Measurements from ENCODE around the gene MAGI2.
"Not testable (repeated sequence)": the region's sequence is repeated elsewhere in the genome, so short reads cannot be mapped to it uniquely, and the experiment has no call there.

MAGI2 gene

DNA sequence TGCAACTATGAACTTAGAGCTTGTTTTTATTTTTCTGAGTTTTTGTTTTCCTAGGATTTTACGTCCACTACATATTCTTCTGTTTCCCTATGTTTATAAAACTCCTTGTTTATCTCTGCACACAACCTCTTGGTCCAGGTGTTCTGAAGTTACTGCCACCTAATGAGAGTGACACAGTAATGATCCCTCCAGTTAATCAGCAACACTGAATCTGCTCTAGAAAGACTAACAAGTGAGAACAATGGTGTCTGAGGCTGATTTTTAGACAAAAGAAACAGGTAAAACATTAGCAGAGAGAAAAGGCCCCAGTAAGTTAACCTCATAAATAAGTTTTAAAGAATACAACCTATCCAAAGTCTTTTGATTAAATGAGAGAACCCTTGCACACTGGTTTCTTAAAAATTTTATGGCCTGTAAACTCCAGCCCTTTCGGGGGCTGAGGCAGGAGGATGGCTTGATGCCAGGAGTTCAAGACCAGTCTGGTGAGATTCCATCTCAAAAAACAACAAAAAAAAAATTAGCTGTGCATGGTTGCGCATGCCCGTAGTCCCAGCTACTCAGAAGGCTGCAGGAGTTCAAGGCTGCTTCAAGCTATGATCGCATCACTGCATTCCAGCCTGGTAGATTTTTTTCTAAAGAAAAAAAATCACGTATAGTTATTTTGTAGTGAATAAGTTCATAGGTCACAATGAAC, 397.6 kb downstream of the MAGI2 start:
- DNase-seq (ENCODE audit: low read depth, low spot score) = peak; percentile 15

DNA sequence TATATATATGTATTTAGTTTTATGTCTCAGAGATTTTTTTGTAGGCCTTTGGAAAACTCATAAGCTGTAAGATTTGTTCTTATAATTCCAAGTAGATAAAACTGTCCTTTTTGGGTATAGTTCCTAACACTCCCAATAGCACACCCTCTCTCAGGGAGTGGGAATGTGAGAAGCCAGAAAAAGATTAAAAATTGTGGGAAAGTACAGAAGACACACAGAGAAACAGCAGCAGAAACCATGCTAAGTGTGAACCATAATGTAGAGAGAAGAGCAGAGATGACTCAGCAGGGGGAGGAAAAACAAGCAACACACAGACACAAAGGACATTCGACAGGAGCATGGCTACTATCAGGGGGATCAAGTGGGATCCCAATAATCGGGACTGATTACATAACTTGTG, 401.6 kb downstream of the MAGI2 start:
- peak; percentile 8 for DNase-seq (ENCODE audit: low read depth, low spot score)

DNA sequence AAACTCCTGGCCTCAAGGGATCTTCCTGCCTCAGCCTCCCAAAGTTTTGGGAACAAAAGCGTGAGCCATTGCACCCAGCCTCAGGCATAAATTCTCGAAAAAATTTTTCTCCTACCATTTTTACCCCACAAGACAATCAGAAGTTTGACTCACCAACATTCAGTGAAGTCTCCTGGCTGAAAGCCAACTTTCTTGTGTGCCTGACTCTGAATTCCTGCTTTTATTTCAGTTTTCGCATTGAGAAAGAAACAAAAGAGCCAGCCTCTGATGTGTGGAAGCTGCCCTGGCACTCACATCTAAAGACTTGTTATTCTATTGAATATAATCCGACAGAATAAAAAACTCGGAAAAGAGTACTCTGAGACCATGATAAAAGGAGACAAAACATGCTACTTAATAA, 402.9 kb downstream of the MAGI2 start:
- peak; percentile 91 for DNase-seq (ENCODE audit: low read depth, low spot score)

DNA sequence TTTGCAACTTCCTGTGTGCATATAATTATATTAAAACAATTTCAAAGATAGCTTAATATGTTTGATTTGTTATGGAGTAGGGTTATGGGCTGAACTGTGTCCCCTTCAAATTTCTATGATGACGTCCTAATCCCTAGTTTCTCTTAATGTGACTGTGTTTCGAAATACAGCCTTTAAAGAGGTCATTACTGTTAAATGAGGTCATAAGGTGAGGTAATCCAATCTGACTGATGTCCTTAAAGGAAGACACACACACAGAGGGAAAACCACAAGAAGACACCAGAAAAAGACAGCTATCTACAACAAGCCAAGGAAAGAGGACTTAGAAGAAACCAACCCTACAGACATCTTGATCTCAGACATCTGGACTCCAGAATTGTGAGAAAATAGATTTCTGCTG, 407.4 kb downstream of the MAGI2 start:
- DNase-seq (ENCODE audit: low read depth, low spot score) = no peak

DNA sequence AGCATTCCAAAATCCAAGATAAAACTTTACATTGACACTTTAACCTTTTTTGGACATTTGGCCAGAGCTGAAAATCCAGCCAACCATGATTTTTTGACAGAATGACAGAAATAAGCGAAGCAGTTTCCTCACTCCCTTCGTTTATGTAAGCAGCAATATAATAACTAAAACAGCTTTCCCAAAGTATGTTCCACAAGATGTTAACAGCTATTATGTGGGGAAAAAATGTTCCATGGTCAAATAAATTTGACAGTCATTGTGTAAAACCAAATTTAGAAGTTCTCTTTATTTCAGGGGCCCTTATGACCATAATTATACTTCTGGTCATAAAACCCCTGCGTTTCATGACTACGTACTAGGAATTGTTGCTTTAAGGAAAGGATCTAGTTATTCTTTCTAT, 416.5 kb downstream of the MAGI2 start:
- no peak for DNase-seq (ENCODE audit: low read depth, low spot score)

DNA sequence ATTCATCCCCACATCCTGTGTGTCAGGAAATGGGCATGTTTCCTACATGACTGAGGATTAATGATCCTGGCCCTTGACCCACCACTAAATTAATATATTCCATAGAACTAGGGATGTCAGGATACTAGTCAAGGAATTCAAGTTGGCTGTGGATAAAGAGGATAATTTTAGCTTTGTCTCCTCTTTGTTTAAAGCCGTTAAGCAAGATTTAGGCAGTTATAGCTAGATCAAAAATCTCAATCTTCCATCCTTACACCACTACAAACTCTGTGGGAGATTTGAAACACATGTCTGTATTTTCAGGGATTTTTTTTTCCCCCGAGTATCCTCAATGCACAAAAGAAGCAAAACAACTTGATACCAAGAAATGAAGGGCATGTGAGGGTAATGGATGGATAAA, 417.1 kb downstream of the MAGI2 start:
- no peak for DNase-seq (ENCODE audit: low read depth, low spot score)

DNA sequence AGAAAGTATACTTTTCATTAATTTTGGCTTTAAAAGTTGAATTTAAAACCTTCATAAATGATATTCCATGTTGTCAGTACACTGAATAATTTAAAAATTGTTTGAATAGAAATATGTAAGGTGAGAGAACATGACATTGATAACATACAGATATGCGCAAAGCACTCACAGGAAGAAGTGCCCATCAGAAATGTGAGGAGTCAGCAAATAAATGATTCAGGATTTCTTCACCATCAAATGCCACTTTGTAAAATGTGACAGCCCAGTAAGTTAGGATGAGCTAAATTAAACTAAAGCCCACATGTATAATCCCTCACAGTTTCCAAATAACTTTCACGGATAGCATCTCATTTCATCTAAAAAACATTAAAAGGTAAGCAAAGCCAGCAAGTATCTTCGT, 417.6 kb downstream of the MAGI2 start:
- no peak for DNase-seq (ENCODE audit: low read depth, low spot score)

DNA sequence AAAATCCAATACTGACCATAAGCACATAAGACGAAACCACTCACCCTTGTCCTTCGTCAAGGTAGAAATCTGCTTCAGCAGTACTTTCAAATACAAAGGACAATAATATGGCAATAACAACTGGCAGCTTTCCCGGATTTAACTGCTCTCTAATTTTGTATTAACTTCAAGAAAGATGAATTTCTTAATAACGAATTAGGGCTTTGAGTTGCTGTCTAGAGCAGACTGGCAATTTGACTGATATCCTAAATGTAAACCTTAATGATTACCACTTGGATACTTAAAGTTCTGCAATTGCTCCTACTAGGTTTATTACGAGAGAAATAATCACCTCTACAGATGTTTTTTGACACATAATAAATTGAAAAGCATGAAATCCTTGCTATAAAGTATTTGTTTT, 418.7 kb downstream of the MAGI2 start:
- no peak for DNase-seq (ENCODE audit: low read depth, low spot score)

DNA sequence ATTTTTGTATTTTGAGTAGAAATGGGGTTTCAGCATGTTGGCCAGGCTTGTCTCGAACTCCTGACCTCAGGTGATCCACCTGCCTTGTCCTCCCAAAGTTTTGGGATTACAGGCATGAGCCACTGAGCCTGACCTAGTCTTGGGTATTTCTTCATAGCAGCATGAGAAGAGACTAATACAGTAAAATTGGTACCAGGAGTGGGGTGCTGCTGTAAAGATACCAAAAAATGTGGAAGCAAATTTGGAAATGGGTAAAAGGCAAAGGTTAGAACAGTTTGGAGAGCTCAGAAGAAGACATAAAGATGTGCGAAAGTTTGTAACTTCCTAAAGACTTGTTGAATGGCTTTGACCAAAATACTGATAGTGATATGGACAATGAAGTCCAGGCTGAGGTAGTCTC, 433.8 kb downstream of the MAGI2 start:
- DNase-seq (ENCODE audit: low read depth, low spot score) = not testable (repeated sequence)

DNA sequence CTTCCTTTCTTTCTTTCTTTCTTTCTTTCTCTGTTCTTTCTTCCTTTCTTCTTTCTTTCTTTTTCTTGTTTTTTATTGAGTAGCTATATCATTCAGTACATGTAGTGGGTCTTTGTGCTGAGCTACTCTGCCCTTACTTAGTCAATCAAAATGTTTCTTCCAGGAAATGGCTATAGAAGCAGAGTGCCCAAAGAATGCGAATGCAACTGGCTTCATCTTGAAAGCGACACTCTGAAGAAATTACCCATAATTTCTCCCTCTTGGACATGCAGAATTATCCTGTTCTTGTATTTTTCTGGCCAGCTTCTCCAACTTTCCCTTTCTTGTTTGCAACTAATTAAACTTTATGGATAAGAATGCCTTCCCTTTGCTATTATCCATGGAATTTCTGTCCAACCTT, 441.5 kb downstream of the MAGI2 start:
- DNase-seq (ENCODE audit: low read depth, low spot score) = no peak

DNA sequence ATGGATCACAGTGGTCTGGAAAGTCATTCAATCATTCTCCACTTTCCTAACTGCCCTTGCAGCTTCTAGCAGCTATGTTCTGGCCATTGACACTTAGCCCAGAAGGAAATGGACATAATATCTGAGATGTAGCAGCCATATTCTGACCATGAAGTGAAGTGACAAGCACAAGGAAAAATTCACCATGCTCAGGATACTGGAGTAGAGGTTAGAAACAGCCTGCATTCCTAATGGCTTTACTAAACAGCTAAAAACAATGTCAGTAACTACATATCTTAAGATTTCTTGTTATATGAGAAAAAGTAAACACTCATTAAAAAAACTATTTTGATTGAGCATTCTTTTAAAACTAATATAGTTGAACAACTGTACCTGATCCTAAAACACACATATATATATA, 443.8 kb downstream of the MAGI2 start:
- DNase-seq (ENCODE audit: low read depth, low spot score) = no peak

DNA sequence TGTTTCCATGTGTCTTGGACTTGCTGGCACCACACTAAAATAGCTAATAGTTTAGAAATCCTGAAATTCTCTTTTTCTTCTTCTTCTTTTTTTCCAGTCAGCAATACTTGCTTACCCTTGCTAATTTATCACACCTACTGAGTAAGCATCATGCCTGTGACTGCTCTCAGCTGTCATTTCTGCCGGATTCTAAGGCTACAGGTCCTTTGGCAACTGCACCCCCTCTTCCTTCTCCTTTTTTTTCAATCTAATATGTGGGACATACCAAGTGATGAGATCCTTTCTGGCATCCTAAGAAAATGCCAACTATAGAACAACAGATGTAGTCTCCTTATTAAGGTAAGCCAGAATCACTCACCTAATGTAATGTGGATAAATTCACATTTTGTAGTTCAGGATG, 444.7 kb downstream of the MAGI2 start:
- DNase-seq (ENCODE audit: low read depth, low spot score) = no peak

DNA sequence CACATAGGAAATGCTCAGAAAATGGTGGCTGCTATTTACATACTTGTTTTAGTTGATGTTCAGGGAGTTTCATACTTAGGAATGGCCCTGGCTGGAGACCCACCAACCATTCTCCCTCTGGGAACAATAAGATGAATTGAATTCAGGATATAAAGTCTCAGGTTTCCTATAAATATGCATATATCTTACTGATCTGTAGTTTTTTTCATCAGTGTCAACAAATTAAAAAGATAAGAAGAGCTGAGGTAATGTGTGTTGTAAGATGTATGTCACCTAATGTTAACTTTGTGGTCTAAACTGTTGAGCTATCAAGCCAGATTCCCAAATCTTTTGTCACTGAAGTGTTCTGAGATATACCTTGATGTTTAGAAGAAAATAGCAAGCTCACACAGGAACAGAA, 457.5 kb downstream of the MAGI2 start:
- DNase-seq (ENCODE audit: low read depth, low spot score) = no peak

DNA sequence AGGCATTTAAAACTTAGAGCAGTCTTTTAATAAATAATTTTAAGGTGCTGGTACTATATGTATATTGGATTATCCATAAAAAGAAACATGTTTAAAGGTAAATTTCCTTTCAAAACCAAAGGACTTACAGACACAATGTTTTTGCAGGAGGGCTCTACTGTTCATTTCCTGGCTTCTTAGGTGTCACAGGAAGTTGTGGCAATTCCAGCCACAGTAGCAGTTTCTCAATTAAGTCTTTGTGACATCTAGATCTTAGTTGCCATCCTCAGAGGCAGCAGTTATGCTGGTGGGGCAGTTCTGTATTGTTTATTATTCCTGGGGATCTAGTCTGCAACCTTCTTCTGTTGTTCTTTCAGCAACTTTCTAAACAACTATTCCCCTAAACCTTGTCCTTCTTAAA, 460.1 kb downstream of the MAGI2 start:
- no peak for DNase-seq (ENCODE audit: low read depth, low spot score)

DNA sequence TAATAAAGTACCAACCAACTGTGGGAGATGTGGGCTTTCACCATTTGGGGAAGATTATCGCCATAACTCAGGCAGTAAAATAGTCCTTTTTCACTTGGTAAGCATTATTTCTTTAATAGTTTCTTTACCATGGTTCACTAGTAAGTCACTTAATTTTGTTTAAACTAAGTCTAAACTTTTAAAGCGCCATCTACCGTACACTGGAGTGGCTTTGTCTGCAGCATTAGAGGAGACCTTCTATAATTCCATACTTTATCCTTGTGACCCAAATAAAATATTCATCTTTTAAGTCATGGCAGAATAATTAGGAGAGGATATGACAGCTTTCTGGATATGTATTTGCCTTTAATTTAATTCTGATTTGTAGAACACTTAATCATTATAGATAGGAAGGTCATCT, 468.0 kb downstream of the MAGI2 start:
- DNase-seq (ENCODE audit: low read depth, low spot score) = no peak

DNA sequence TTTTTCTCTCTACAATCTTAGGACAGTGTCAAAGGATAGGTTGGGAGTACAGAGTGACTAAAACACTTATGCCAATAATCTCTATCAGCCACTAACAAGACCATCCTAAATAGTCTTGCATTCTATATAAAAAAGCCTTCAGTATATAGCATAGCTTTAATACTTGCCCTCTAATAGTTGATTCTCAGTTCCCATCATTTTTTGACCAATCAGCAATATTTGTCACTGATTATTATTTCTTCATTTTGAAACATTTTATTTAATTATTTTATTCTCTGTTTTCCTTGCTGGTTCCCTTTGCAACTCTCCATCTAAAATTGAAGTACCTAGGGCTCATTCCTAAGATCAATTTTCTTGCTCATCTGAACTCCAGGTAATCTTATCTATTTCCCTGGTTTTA, 470.0 kb downstream of the MAGI2 start:
- no peak for DNase-seq (ENCODE audit: low read depth, low spot score)

DNA sequence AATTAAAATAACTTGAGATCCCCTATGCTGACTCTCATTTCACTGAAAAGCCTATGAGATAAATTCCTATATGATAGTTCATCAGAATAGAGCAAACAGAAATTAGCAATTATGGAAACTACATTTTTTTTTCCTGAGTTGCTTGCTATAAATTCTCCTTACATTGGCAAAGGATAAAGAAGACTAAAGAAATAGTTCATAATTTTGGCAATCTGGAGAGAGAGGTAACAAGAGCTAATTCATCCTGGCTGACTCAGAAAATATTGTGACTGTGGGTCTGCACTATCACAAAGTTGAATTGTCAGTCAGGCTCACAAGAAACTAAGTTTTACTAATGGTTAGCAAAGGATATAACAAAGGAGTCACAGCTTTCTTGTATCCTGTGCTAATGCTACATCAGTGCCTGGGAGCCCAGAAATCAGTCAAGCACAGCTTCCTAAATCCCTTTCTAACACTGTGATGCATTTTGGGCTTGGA, 483.0 kb downstream of the MAGI2 start:
- DNase-seq (ENCODE audit: low read depth, low spot score) = peak; percentile 6

DNA sequence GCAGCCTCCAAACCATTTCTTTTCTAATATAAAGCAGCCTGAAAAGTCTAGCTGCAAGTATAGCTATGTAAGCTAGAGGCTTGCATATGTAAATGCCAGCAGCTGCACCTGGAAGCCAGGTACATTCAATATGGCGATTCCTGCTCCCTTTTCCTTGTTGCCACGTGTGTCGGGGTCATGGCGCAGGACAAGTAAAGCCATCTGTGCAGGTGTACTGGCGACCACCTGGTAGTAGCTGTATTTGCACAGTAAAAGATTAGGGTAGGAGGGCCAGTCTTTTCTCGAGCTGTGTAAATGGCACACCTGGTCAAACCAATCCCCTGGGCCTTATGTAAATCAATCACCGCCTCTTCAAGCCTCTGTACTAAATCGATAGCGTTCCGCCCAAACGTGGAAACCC, 484.5 kb downstream of the MAGI2 start:
- DNase-seq (ENCODE audit: low read depth, low spot score) = no peak

DNA sequence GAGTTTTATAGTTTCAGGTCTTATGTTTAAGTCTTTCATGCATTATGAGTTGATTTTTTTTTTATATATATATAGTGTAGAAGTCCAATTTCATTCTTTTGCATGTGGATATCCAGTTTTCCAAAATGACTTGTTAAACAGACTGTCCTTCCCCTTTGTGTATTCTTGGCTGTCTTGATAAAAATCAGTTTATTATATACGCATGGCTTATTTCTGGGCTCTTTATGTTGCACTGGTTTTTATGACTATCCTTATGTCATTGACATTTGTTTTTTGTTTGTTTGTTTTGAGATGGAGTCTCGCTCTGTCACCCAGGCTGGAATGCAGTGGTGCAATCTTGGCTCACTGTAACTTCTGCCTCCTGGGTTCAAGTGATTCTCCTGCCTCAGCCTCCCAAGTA, 485.9 kb downstream of the MAGI2 start:
- DNase-seq (ENCODE audit: low read depth, low spot score) = not testable (repeated sequence)

DNA sequence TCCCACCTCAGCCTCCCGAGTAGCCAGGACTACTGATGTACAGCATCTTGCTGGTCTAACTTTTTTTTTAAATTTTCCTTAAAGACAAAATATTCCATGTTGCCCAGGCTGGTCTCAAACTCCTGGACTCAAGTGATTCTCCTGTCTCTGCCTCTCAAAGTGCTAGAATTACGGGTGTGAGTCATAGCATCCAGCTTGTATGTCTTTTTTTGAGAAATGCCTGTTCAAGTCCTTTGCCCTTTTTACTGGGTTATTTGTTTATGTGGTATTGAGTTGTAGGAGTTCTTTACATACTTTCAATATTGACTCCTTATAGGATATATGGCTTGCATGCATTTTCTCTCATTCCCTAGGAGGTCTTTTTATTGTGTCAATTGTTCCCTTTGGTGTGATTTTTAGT, 486.4 kb downstream of the MAGI2 start:
- no peak for DNase-seq (ENCODE audit: low read depth, low spot score)

DNA sequence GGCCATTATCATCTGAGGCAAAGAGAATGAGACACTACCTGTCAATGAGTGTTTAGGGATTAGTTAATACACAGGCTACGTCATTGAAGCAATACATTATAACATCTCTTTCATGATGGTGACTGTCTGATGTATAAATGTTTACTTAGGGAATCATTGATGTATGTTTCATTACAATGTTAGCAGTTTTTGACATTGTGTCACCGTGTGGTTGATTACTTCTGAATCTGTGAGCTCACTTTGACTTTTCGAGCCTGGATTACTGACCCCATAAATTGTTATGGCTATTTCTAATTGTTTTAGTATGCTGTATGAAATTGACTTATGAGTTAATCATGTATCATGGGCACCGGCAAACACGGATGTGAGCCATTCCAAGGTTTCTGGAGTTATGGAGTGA, 494.0 kb downstream of the MAGI2 start:
- no peak for DNase-seq (ENCODE audit: low read depth, low spot score)

DNA sequence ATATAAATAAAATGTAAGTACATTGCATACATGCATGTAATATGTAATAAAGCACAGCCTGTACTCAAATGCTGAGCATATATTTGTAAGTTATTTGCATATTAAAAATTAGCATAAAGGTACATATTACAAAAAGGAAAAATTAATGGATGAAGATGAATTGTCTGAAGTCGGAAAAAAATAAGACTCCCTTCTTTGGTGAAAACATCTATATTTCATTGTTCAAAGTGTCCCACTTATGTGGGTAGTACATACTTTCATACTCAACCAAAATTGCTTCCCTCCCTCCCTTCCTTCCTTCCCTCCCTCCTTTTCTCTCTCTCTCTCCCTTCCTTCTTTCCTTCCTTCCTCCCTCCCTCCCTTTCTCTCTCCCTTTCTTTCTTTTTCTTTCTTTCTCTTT, 498.1 kb downstream of the MAGI2 start:
- DNase-seq (ENCODE audit: low read depth, low spot score) = no peak

DNA sequence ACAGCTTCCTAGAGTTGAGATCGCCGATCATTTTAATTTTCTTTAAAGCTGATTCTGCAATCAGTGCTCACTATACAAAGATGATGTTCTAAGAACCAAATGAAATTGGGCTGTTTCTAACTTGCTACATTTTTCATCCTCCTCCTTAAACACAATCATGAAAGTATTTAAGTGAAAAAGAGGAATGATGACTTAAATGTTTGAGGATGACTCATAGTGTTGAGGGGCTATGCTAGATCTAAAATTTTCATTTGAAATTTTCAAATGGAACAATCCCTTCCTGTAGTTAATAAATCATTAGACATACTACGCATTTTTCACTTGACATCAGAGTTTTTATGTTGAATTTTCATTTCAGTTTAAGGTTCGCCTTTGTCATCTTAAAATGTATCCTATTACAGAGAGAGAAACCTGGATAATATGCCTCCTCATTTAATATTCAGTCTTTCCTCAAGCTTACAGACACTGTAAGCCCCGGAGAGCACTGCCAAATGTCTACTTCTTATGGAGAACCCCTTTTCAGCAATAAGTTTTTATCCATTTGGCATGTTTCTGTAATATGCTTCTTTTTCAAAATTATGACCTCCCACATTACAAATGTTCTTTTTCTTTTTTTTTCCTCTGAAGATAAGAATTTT, 499.6 kb downstream of the MAGI2 start:
- no peak for DNase-seq (ENCODE audit: low read depth, low spot score)

DNA sequence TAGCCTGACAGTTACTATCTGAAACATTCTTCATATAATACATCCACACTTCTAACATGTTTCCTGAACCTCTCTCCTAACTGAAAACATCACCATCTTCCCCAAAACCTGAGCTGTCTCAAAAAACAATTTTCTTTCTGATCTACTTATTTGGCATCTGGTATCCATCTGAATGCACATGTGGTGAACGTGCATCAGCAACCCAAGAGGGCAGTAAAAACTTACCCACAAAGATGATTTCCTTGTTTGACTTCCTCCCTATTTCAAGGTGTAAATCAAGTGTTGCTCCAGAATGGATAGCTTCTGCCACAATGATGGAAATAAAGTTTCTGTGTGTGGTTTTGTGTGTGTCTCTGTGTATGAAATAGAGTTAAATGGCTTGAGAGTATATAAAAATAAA, 500.4 kb downstream of the MAGI2 start:
- DNase-seq (ENCODE audit: low read depth, low spot score) = no peak
